GM12878 (cell line): ENCODE measurements around the gene CCN2. TPM values are rescaled to one million over a fixed set of nuclear protein-coding genes. Genes with fewer than 3 reads are reported as not detected.
A peak's percentile ranks its signal among the peaks of the same experiment; 100 is the strongest.

Source experiments
- ATAC-seq: fragments of 200-7000 bp; cut with Tn5 transposase; 3 replicates; pipeline ENCODE4 v1.9.1; 2020; ENCODE audit warnings: mild to moderate bottlenecking, moderate library complexity
- BruUV-seq: library from RNA; stranded (reverse); fragments of 400-500 nt; replicated peaks from 2 replicates; lab custom pipeline; 2021; lab: Mats Ljungman, UMichigan
- CTCF ChIA-PET: fragments of 300-600 bp; sonication (Branson Sonifier 250); formaldehyde crosslinking; extraction: SDS; loops from one replicate; lab custom pipeline; 2021; ENCODE audit warnings: inconsistent platforms; lab: Yijun Ruan, JAX
- POLR2A ChIA-PET: fragments of 350-600 bp; formaldehyde crosslinking; extraction: SDS; loops from one replicate; lab custom pipeline; 2021; ENCODE audit warnings: inconsistent platforms; lab: Charles Lee
- RAD21 ChIA-PET: fragments of 300-600 bp; sonication (Branson Sonifier 250); formaldehyde crosslinking; loops from one replicate; lab custom pipeline; 2023; ENCODE audit warnings: antibody characterized with exemption; ENCODE audit not compliant: unreplicated experiment; lab: Charles Lee
- SMC1A ChIA-PET: fragments of 300-600 bp; sonication (Branson Sonifier 250); formaldehyde crosslinking; loops from one replicate; lab custom pipeline; 2023; ENCODE audit not compliant: unreplicated experiment, uncharacterized antibody; lab: Charles Lee
- DNase-seq: peaks from one replicate; pipeline ENCODE4 v3.0.0-alpha.2; 2011; ENCODE audit warnings: low read depth, low spot score
- FAIRE-seq: peaks from 3 replicates; lab custom pipeline; 2011; peaks lifted over from hg19 to GRCh38; lab: Jason Lieb, UNC
- H2AFZ ChIP-seq: 2 replicates; pipeline ENCODE4 v1.6.0; 2011; ENCODE audit warnings: low read depth, low read length, control low read depth; ENCODE audit not compliant: control insufficient read depth
- H3K27ac ChIP-seq: 2 replicates; pipeline ENCODE4 v1.5.1; 2011; ENCODE audit warnings: control low read depth; ENCODE audit not compliant: control insufficient read depth, insufficient read depth
- H3K27me3 ChIP-seq, 2 experiments: replicated peaks in 1 of 2; 2 replicates each; pipeline versions ENCODE4 v1.6.0 to v1.6.1; 2011; ENCODE audit warnings: low read length in 1 of 2; ENCODE audit not compliant: control insufficient read depth in 2 of 2, insufficient read depth in 2 of 2
- H3K36me3 ChIP-seq, 2 experiments: 2 replicates each; pipeline ENCODE4 v1.5.1; 2011; ENCODE audit warnings: low read length in 1 of 2; ENCODE audit not compliant: control insufficient read depth in 2 of 2, insufficient read depth in 2 of 2
- H3K4me1 ChIP-seq: 2 replicates; pipeline ENCODE4 v1.6.1; 2011; ENCODE audit warnings: mild to moderate bottlenecking, low read length, moderate library complexity, mixed read lengths; ENCODE audit not compliant: control insufficient read depth, insufficient read depth
- H3K4me2 ChIP-seq: 2 replicates; pipeline ENCODE4 v1.6.0; 2011; ENCODE audit warnings: control low read depth; ENCODE audit not compliant: control insufficient read depth, insufficient read depth
- H3K4me3 ChIP-seq: fragments of 200-600 bp; sonication (generic); 2 replicates; pipeline ENCODE4 v1.5.1; 2016
- H3K79me2 ChIP-seq: 2 replicates; pipeline ENCODE4 v1.6.0; 2011; ENCODE audit warnings: low read length; ENCODE audit not compliant: control insufficient read depth, insufficient read depth
- H3K9ac ChIP-seq: 2 replicates; pipeline ENCODE4 v1.8.0; 2011; ENCODE audit warnings: low read length, control low read depth, mixed read lengths; ENCODE audit not compliant: control insufficient read depth, insufficient read depth
- H3K9me3 ChIP-seq: replicated peaks from 3 replicates; pipeline ENCODE4 v1.5.1; 2011; ENCODE audit warnings: mild to moderate bottlenecking, low read length; ENCODE audit not compliant: control insufficient read depth, insufficient read depth
- H4K20me1 ChIP-seq: 2 replicates; pipeline ENCODE4 v1.6.0; 2011; ENCODE audit not compliant: control insufficient read depth, insufficient read depth
- BACH1 ChIP-seq: fragments of 450-650 bp; IDR thresholded peaks from 2 replicates; pipeline ENCODE4 v1.6.1; 2017; ENCODE audit warnings: mild to moderate bottlenecking, borderline replicate concordance
- CREB1 ChIP-seq: IDR thresholded peaks from 2 replicates; pipeline ENCODE4 v1.6.1; 2012; ENCODE audit warnings: low read depth, mild to moderate bottlenecking, inconsistent platforms
- HCFC1 ChIP-seq: fragments of 150-350 bp; IDR thresholded peaks from 2 replicates; pipeline ENCODE4 v1.6.1; 2014; ENCODE audit warnings: low read length
- MEF2B ChIP-seq: fragments of 450-650 bp; IDR thresholded peaks from 2 replicates; pipeline ENCODE4 v1.6.1; 2018; ENCODE audit warnings: mild to moderate bottlenecking, moderate library complexity; ENCODE audit not compliant: partially characterized antibody, poor library complexity, severe bottlenecking
- MYB ChIP-seq: fragments of 150-350 bp; IDR thresholded peaks from 2 replicates; pipeline ENCODE4 v1.6.1; 2014; ENCODE audit warnings: mild to moderate bottlenecking, low read depth, low read length, borderline replicate concordance
- POU2F2 ChIP-seq: IDR thresholded peaks from 3 replicates; pipeline ENCODE4 v1.6.1; 2011; ENCODE audit warnings: low read depth, mild to moderate bottlenecking, low read length, borderline replicate concordance
- RUNX3 ChIP-seq: IDR thresholded peaks from 2 replicates; pipeline ENCODE4 v1.6.1; 2012; ENCODE audit warnings: low read length, inconsistent platforms
- SUPT20H ChIP-seq: IDR thresholded peaks from 2 replicates; pipeline ENCODE4 v1.6.1; 2011; ENCODE audit warnings: low read depth, mild to moderate bottlenecking, low read length, moderate library complexity, borderline replicate concordance; ENCODE audit not compliant: control insufficient read depth
- TAF1 ChIP-seq: IDR thresholded peaks from 2 replicates; pipeline ENCODE4 v1.6.1; 2011; ENCODE audit warnings: mild to moderate bottlenecking, low read depth, low read length, borderline replicate concordance
- TCF12 ChIP-seq: IDR thresholded peaks from 2 replicates; pipeline ENCODE4 v1.6.1; 2011; ENCODE audit warnings: low read depth, mild to moderate bottlenecking, low read length
- YY1 ChIP-seq: IDR thresholded peaks from 2 replicates; pipeline ENCODE4 v1.6.1; 2011; ENCODE audit warnings: low read depth, mild to moderate bottlenecking, low read length
- ZNF24 ChIP-seq: fragments of 450-650 bp; IDR thresholded peaks from 2 replicates; pipeline ENCODE4 v1.6.1; 2017; ENCODE audit warnings: antibody characterized with exemption, mild to moderate bottlenecking
- ZNF622 ChIP-seq: fragments of 450-650 bp; IDR thresholded peaks from 2 replicates; pipeline ENCODE4 v1.6.1; 2017; ENCODE audit warnings: mild to moderate bottlenecking, inconsistent platforms
- WGBS: methylation state at CpG from one replicate; pipeline ENCODE4 v1.1.6; 2016; ENCODE audit warnings: low lambda C conversion rate; ENCODE audit not compliant: insufficient replicate concordance, insufficient coverage; ENCODE audit errors: missing lambda C conversion rate; 5-methylcytosine and 5-hydroxymethylcytosine counted together
- in situ Hi-C: fragments of 300-500 bp; cut with MboI; formaldehyde crosslinking; loops from 9 replicates; pipeline ENCODE4 v1.14.3; 2018; ENCODE audit warnings: mixed read lengths
- intact Hi-C: fragments of 100-400 bp; cut with micrococcal nuclease; formaldehyde crosslinking; loops from one replicate; pipeline ENCODE4 v1.14.2; 2022; ENCODE audit not compliant: unreplicated experiment
- polyA plus RNA-seq, 11 experiments: library from polyadenylated mRNA; depleted of rRNA in 4 of 11; unstranded in 6 of 11; stranded (reverse) in 5 of 11; fragments of >200 nt; fragmentation: Nextera tagmentation in 4 of 11; fragmentation: Illumina TruSeq in 1 of 11; extraction: Ambion mirVana in 4 of 11; extraction: Trizol in 1 of 11; gene quantifications; 1 replicate in 1 of 11; 2 replicates in 10 of 11; pipeline versions ENCODE4 v1.2.1 to v1.2.3, GENCODE V29; 2011 to 2016; ENCODE audit warnings: inconsistent platforms in 2 of 11, missing spikeins in 2 of 11, low read depth in 1 of 11
- total RNA-seq, 4 experiments: library from RNA; depleted of rRNA in 3 of 4; stranded (reverse); fragments of >200 nt in 3 of 4; fragmentation: Illumina TruSeq in 1 of 4; extraction: Trizol in 1 of 4; gene quantifications; 2 replicates each; pipeline versions ENCODE4 v1.2.1 to v1.2.3, GENCODE V29; 2013 to 2021
- TF ChIP-seq, protein P1 (sequence below): IDR thresholded peaks from 2 replicates; pipeline ENCODE4 v1.6.1; 2012; ENCODE audit warnings: improper control_type of control experiment, low read depth, low read length; ENCODE audit not compliant: insufficient replicate concordance
- TF ChIP-seq, protein P2 (sequence below): IDR thresholded peaks from 2 replicates; pipeline ENCODE4 v1.6.1; 2012; ENCODE audit warnings: low read depth, low read length, improper control_type of control experiment
- TF ChIP-seq, protein P3 (sequence below): fragments of 450-650 bp; IDR thresholded peaks from 2 replicates; pipeline ENCODE4 v1.6.1; 2017; ENCODE audit warnings: borderline replicate concordance

The CCN2 gene
- total and polyA plus RNA-seq, 10 of the 15 experiments (the other 5 are each of a cell fraction or from before 2014, with no cell fraction given), result 0.26 to 0.62 (median 0.44) TPM; not detected in 7

DNA sequence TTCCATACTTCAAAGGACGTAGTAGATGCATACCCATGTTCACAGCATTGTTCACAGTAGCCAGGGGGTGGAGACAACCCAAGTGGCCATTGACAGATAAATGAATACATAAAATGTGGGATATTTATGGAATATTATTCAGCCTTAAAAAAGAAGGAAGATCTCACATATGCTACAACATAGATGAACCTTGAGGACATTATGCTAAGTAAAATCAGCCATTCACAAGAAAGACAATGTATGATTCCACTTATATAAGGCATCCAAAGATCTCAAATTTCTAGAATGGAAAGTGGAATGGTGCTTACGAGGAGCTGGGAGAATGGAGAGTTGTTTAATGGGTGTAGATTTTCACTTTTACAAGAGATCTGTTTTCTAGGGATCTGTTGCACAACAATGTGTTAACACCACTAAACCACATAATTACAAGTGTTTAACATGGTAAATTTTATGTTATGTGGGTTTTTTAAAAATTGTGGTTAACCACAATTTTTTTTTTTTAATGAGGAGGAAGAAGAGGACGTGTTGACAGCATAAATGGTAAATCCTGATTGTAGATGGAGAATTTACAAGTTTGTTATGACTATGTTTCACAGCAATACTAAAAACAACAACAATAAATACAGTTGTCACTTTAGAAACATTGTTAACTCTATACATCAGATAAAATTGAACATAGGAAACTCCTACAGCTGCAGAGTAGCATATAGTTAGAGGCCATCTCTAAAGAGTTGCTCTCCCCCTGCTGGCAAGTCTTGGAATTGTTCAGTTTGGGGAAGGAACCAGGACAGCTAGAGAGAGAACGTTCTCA is 41.6 kb downstream of the CCN2 start:
- no peak overlapping the region for H3K27ac ChIP-seq
- no peaks in the 10 kb centered on the region for H3K79me2 ChIP-seq
- no peaks in the 10 kb centered on the region for H3K4me1 ChIP-seq
- no peak overlapping the region for H3K4me2 ChIP-seq
- RAD21 ChIA-PET, result interaction anchor here (0.6 to 1.5 kb wide), 3 partner anchors 14 to 390 kb away, joined by 3 to 14 read pairs (median 4); no protein-coding TSS in a partner anchor
- no peak overlapping the region for H2AFZ ChIP-seq
- no peak overlapping the region for H3K9ac ChIP-seq
- DNase-seq (no peak), FAIRE-seq (no peak), ATAC-seq (peak; percentile 94)
- WGBS, result 15% methylated on average over 4 of the region's 4 CpGs
- no peak overlapping the region for H3K4me3 ChIP-seq
- in situ Hi-C loops, result loop anchor here (10.0 kb wide), 1 partner anchor 215 kb away; no protein-coding TSS in a partner anchor
- H3K36me3 ChIP-seq, result no peaks in the 10 kb centered on the region
- no peaks in the 10 kb centered on the region for H4K20me1 ChIP-seq
- no peaks in the 10 kb centered on the region for H3K27me3 ChIP-seq
- SMC1A ChIA-PET, result interaction anchor here (1.0 to 1.8 kb wide), 6 partner anchors 9 to 390 kb away, joined by 3 to 8 read pairs (median 5); no protein-coding TSS in a partner anchor
- intact Hi-C loops, result loop anchor here (1.0 to 10.0 kb wide), 2 partner anchors 214 to 575 kb away; no protein-coding TSS in a partner anchor
- CTCF ChIA-PET, result interaction anchor here (0.6 to 4.2 kb wide), 16 partner anchors 9 to 390 kb away, joined by 3 to 41 read pairs (median 4); no protein-coding TSS in a partner anchor
- H3K9me3 ChIP-seq, result no peaks in the 10 kb centered on the region
- POLR2A ChIA-PET, result no interaction called here
- BruUV-seq, result no TSS peak
- TF ChIP-seq ZNF622 (no peak), TCF12 (no peak), HCFC1 (no peak), POU2F2 (no peak), TAF1 (no peak), SUPT20H (no peak), ZNF24 (no peak), MYB (no peak), YY1 (0 out of 2 replicates have a peak, but pooled peaks have one; percentile 33), MEF2B (no peak), BACH1 (no peak), CREB1 (no peak), RUNX3 (0 out of 2 replicates have a peak, but pooled peaks have one; percentile 23)
- TF ChIP-seq, protein P1, sequence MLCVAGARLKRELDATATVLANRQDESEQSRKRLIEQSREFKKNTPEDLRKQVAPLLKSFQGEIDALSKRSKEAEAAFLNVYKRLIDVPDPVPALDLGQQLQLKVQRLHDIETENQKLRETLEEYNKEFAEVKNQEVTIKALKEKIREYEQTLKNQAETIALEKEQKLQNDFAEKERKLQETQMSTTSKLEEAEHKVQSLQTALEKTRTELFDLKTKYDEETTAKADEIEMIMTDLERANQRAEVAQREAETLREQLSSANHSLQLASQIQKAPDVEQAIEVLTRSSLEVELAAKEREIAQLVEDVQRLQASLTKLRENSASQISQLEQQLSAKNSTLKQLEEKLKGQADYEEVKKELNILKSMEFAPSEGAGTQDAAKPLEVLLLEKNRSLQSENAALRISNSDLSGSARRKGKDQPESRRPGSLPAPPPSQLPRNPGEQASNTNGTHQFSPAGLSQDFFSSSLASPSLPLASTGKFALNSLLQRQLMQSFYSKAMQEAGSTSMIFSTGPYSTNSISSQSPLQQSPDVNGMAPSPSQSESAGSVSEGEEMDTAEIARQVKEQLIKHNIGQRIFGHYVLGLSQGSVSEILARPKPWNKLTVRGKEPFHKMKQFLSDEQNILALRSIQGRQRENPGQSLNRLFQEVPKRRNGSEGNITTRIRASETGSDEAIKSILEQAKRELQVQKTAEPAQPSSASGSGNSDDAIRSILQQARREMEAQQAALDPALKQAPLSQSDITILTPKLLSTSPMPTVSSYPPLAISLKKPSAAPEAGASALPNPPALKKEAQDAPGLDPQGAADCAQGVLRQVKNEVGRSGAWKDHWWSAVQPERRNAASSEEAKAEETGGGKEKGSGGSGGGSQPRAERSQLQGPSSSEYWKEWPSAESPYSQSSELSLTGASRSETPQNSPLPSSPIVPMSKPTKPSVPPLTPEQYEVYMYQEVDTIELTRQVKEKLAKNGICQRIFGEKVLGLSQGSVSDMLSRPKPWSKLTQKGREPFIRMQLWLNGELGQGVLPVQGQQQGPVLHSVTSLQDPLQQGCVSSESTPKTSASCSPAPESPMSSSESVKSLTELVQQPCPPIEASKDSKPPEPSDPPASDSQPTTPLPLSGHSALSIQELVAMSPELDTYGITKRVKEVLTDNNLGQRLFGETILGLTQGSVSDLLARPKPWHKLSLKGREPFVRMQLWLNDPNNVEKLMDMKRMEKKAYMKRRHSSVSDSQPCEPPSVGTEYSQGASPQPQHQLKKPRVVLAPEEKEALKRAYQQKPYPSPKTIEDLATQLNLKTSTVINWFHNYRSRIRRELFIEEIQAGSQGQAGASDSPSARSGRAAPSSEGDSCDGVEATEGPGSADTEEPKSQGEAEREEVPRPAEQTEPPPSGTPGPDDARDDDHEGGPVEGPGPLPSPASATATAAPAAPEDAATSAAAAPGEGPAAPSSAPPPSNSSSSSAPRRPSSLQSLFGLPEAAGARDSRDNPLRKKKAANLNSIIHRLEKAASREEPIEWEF, result no peak
- TF ChIP-seq, protein P2, sequence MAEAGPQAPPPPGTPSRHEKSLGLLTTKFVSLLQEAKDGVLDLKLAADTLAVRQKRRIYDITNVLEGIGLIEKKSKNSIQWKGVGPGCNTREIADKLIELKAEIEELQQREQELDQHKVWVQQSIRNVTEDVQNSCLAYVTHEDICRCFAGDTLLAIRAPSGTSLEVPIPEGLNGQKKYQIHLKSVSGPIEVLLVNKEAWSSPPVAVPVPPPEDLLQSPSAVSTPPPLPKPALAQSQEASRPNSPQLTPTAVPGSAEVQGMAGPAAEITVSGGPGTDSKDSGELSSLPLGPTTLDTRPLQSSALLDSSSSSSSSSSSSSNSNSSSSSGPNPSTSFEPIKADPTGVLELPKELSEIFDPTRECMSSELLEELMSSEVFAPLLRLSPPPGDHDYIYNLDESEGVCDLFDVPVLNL, result no peak
- TF ChIP-seq, protein P3, sequence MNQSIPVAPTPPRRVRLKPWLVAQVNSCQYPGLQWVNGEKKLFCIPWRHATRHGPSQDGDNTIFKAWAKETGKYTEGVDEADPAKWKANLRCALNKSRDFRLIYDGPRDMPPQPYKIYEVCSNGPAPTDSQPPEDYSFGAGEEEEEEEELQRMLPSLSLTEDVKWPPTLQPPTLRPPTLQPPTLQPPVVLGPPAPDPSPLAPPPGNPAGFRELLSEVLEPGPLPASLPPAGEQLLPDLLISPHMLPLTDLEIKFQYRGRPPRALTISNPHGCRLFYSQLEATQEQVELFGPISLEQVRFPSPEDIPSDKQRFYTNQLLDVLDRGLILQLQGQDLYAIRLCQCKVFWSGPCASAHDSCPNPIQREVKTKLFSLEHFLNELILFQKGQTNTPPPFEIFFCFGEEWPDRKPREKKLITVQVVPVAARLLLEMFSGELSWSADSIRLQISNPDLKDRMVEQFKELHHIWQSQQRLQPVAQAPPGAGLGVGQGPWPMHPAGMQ, result no peak
